OCI-LY1 (cell line): Measurements from ENCODE around the gene TBX15.

ENCODE experiments used
- EZH2 ChIP-seq: fragments of 200-600 bp; sonication (generic), shearing (Covaris generic); IDR thresholded peaks from 2 replicates; pipeline ENCODE4 v1.8.0; 2017; ENCODE audit warnings: borderline replicate concordance, mixed run types, mild to moderate bottlenecking, antibody characterized with exemption, low read length, moderate library complexity, mixed read lengths
- TF ChIP-seq, protein P1 (sequence below): fragments of 200-600 bp; sonication (generic), shearing (Covaris generic); IDR thresholded peaks from 2 replicates; pipeline ENCODE4 v1.5.1; 2017; ENCODE audit warnings: mild to moderate bottlenecking, antibody characterized with exemption, low read length, moderate library complexity, mixed read lengths

GRCh38 chr1:118921994-118922393 is 66.1 kb downstream of the TBX15 start:
- TF ChIP-seq, protein P1, sequence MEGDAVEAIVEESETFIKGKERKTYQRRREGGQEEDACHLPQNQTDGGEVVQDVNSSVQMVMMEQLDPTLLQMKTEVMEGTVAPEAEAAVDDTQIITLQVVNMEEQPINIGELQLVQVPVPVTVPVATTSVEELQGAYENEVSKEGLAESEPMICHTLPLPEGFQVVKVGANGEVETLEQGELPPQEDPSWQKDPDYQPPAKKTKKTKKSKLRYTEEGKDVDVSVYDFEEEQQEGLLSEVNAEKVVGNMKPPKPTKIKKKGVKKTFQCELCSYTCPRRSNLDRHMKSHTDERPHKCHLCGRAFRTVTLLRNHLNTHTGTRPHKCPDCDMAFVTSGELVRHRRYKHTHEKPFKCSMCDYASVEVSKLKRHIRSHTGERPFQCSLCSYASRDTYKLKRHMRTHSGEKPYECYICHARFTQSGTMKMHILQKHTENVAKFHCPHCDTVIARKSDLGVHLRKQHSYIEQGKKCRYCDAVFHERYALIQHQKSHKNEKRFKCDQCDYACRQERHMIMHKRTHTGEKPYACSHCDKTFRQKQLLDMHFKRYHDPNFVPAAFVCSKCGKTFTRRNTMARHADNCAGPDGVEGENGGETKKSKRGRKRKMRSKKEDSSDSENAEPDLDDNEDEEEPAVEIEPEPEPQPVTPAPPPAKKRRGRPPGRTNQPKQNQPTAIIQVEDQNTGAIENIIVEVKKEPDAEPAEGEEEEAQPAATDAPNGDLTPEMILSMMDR = no peak
- no peak for TF ChIP-seq EZH2
